Activated T-helper 17 cell treated with anti-CD3 and anti-CD28 coated beads, Interleukin-2, amount 50 U/mL, for 72 hours (primary cell): ENCODE results near the gene ATAD5. TPM values are rescaled to one million over a fixed set of nuclear protein-coding genes. Genes with fewer than 3 reads are reported as not detected.

ENCODE experiments used
- ATAC-seq: fragments of 150-1000 bp; cut with Tn5 transposase; replicated peaks from 2 replicates; pipeline ENCODE4 v1.10.0; 2021; ENCODE audit warnings: mild to moderate bottlenecking, moderate library complexity
- H3K27ac Mint-ChIP-seq: one replicate; pipeline ENCODE4 v1.8.0; 2022; ENCODE audit warnings: mixed read lengths
- H3K27me3 Mint-ChIP-seq: one replicate; pipeline ENCODE4 v1.8.0; 2022; ENCODE audit warnings: mixed read lengths
- H3K36me3 Mint-ChIP-seq: one replicate; pipeline ENCODE4 v1.8.0; 2022; ENCODE audit warnings: low read depth, mild to moderate bottlenecking, mixed read lengths
- H3K4me1 Mint-ChIP-seq: one replicate; pipeline ENCODE4 v1.8.0; 2022; ENCODE audit warnings: mixed read lengths
- H3K4me3 Mint-ChIP-seq: one replicate; pipeline ENCODE4 v1.8.0; 2022; ENCODE audit warnings: mild to moderate bottlenecking, mixed read lengths
- H3K9me3 Mint-ChIP-seq: one replicate; pipeline ENCODE4 v1.8.0; 2022; ENCODE audit warnings: mixed read lengths
- total RNA-seq, 2 donors: library from RNA; stranded (reverse); gene quantifications; one replicate each; pipeline ENCODE4 v1.2.3, GENCODE V29; 2022

ATAD5 gene
- total RNA-seq, 2 donors from 2014 or later = 35.8 to 38.6 TPM

GRCh38 chr17:30933966-30934365 lies 102.2 kb downstream of the ATAD5 start:
- Mint-ChIP-seq H3K9me3 (no peaks in the 10 kb centered on the region), H3K36me3 (no peaks in the 10 kb centered on the region), H3K27ac (no peak overlapping the region), H3K27me3 (no peaks in the 10 kb centered on the region), H3K4me1 (peaks cover 5% of the 10 kb centered on the region), H3K4me3 (no peak overlapping the region)
- ATAC-seq = no peak

GRCh38 chr17:30939051-30939689 lies 107.4 kb downstream of the ATAD5 start:
- Mint-ChIP-seq H3K36me3 (no peaks in the 10 kb centered on the region), H3K4me1 (peaks cover 5% of the 10 kb centered on the region), H3K27ac (peak overlapping the region; percentile 77), H3K27me3 (no peaks in the 10 kb centered on the region), H3K9me3 (no peaks in the 10 kb centered on the region), H3K4me3 (peak overlapping the region; percentile 58)
- ATAC-seq = peak; percentile 40

- no peaks in the 10 kb centered on the region for H3K9me3 Mint-ChIP-seq
- no peaks in the 10 kb centered on the region for H3K27me3 Mint-ChIP-seq
- peak; percentile 24 for ATAC-seq
- no peak overlapping the region for H3K27ac Mint-ChIP-seq
- no peaks in the 10 kb centered on the region for H3K36me3 Mint-ChIP-seq
- no peak overlapping the region for H3K4me3 Mint-ChIP-seq
- H3K4me1 Mint-ChIP-seq = peaks cover 5% of the 10 kb centered on the region
These were observed 110.7 kb downstream of the ATAD5 start for GRCh38 chr17:30942308-30943079.

Other genes starting within 250 kb of the ATAD5 start
- gene CRLF3, start 7.3 kb upstream of the ATAD5 start, total RNA-seq = 10 to 100 TPM; 42.9 to 55.4 TPM
- gene TEFM, start 74.3 kb downstream of the ATAD5 start, total RNA-seq = 10 to 100 TPM in 1 of 2 donors, 1 to 10 TPM in 1; 7.7 to 12.0 TPM
- gene ADAP2, start 90.0 kb downstream of the ATAD5 start, total RNA-seq = 1 to 10 TPM in 1 of 2 donors, not detected in 1; 2.1 TPM
- 1 to 10 TPM; 4.0 to 4.4 TPM for gene RNF135, start 139.1 kb downstream of the ATAD5 start, total RNA-seq